DMS 273 (cell line): ENCODE measurements around the gene CYP1A2.
A peak's percentile ranks its signal among the peaks of the same experiment; 100 is the strongest.
"Not testable (repeated sequence)": the region's sequence is repeated elsewhere in the genome, so short reads cannot be mapped to it uniquely, and the experiment has no call there.

Experiments used
- DNase-seq: peaks from one replicate; lab custom pipeline; 2025; ENCODE audit not compliant: unreplicated experiment; lab: John Stamatoyannopoulos, UW

Gene CYP1A2

DNA sequence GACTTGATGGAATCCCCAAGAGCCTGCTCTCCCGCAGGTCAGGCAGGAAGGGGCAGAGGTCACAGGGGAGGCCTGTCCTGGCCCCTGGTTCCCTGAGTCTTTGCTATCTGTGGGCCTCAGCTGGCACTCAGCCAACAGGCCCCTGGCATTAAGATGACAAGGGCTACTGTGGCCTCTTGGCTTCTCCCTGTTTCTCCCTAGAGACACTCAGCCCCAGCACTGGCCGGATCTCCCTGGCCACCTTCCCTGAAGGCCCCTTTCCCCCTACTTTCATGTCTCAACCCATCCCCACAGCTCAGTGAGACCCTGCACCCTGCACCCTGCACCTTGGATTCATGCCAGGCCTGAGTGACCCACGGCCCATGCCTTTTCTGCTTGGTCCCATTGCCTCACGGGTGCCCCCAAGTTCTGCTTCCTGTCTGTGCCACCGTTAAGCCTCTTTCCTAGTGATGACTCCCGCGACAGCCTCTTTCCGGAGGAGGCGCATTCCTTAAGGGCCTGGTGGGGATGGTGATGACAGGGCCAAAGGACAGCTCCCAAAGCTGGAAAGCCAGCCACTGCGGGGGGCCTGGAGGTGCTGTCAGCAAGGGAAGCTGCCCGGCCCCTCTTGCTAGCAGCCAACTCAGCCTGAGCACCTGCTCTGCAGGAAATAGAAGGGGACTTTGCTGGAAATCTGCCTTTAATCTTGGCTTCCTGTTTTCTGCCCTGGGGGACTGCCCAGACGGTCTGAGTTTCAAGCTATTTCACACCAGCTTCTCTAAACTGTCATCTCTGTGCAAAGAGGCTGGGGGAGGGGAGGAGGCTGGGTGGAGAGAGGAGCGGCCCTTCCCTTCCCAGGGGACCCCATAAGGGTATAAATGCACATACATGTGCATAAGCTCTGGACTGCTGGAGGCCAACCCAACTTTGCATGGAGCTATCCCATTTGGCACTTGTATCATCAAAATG is 28.4 kb downstream of the CYP1A2 start:
- no peak for DNase-seq

DNA sequence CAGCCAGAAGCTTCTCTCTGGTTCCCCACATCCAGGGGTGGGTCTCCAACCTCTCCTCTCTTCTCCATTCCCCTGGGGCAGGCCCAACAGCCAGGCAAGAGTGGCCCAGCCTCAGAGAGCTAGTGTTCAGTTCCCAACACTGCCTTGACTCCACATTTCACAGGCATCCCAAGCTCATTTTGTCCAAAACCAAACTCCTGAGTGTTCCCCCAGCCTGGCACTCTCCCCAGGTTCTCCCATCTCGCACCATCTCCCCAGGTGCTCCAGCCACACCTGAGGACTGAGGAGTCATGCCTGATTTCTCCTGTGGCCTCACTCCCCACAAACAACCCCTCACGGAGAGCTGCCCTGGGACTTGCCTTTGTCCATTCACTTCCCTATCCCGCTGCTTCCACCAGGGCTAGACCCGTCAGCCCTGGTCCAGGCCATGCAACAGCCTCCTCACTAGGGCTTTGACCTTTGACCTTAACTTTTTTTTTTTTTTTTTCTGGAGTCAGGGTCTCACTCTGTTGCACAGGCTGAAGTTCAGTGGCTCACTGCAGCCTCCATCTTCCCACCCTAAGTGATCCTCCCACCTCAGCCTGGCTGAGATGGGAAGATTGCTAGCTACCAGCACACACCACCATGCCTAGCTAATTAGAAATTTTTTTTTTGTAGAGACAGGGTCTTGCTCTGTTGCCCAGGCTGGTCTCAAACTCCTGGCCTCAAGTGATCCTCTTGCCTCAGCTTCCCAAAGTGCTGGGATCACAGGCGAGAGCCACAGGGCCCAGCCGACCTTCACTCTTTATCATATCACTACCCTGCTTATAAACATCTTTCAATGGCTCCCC is 29.3 kb downstream of the CYP1A2 start:
- DNase-seq = no peak

DNA sequence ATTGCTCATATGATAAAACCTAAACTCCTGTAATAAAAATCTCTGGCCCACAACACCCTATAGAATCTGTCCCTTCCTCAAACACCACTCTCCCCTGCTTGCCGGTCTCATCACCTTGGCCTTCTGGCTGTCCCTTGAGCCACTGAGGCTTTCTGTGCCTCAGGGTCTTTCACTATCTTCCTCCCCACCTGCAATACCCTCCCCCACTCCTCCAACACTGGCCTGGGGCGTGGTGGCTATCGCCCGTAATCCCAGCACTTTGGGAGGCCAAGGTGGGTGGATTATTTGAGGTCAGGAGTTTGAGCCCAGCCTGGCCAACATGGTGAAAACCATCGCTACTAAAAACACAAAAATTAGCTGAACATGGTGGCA is 29.9 kb downstream of the CYP1A2 start:
- no peak for DNase-seq

DNA sequence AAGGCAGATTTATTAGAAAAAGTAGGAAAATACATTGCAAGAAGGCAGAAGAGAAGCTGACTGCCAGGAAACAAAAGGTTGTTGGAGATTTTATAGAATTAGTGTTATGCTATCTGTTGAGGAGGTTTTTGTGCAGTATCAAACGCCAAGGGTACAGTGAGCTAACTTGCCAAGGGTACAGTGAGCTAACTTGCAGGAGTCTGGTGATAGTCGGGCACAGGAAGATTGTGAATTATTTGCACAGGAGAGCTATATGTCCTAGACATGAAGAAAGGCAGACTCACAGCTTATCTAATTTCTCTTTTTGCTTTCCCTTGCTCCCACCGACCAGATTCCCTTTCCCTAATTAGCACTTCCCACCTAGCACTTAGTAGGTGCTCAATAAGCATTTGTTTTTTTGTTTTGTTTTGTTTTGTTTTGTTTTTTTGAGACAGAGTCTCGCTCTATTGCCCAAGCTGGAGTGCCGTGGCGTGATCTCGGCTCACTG is 30.6 kb downstream of the CYP1A2 start:
- DNase-seq = no peak

DNA sequence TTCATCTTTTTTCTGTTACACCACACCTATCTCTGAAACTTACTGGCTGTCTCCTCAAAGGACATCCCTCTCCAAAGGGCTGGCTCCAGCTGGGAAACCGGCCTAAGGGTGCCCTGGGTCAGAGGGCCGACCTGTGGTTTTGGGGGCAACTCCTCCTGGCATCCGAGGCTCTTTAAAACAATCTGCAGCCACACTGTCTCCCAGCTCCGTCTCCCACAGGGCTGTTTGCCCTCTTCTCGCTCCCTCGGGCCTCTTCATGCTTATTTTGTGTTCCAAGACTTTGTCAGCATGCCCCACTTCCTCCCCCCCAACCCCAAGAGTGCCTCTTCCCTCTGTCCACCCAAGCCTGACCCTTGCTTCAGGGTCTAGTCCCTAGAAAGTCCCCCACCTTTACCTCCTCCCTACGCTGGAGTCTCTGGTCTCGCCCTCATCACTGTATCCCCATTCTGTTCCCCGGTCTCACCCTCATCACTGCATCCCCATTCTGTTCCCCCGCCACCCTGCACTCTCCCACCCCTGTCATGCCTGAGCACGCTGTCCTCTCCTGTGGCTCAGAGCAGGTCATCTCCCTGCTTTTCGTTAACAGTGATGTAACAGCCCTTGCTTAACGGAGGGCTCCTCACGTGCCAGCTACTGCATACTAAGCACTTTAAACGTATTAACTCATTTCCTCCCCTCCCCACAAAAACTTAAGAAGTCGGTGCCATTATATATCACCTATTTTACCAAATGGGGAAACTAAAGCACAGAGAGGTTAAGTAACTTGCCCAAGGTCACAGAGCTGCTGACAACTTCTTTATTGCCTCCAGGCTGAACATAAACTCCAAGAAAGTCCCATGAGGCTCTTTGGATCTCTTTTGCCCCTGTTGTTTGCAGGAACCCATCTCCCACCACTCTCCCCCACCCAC is 32.1 kb downstream of the CYP1A2 start:
- no peak for DNase-seq

DNA sequence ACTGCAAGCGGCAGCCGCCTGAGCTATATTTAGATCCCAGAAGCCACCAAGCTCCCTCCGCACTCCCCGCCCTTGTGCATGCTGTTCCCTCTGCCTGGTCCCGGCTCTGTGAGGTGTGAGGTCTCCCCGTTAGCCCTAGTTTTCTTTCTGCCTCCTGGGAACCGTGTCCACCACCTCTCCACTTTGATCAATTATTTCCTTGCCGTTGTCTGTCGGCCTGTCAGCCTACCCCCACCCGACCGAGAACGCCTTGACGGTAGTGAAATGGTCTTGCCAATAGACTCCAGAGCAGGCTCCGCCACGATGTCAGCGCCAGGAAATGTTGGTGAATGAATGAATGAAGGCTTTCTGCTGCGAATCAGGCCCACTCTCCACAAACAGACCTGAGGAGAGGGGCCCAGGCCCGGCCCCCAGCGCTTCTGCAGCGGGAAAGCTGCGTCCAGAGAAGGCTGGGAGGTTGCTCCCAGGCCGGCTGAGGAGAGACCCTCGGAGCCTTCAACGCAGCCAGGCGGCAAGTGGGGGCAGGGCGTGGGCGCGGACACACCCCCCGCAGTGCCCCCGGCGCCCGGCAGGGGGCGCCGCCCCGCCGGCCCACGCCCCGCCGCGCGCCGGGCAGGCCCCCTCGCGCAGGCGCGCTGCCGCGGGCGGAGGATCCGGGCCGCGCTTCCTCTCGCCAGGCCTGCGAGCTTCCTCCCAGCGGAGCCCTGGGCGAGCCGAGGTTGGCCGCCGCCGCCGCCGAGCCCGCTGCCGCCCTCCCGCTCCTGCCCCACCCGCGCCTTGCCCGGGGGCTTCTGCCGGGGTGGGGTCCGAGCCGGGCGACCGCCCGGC is 33.0 kb downstream of the CYP1A2 start, which contains the start of gene CSK:
CSK (plus strand) TSS at position 650 of the 828 bp plus-strand sequence. CDS start 16,218 bp downstream, outside the sequence.
- DNase-seq = peak; percentile 85

DNA sequence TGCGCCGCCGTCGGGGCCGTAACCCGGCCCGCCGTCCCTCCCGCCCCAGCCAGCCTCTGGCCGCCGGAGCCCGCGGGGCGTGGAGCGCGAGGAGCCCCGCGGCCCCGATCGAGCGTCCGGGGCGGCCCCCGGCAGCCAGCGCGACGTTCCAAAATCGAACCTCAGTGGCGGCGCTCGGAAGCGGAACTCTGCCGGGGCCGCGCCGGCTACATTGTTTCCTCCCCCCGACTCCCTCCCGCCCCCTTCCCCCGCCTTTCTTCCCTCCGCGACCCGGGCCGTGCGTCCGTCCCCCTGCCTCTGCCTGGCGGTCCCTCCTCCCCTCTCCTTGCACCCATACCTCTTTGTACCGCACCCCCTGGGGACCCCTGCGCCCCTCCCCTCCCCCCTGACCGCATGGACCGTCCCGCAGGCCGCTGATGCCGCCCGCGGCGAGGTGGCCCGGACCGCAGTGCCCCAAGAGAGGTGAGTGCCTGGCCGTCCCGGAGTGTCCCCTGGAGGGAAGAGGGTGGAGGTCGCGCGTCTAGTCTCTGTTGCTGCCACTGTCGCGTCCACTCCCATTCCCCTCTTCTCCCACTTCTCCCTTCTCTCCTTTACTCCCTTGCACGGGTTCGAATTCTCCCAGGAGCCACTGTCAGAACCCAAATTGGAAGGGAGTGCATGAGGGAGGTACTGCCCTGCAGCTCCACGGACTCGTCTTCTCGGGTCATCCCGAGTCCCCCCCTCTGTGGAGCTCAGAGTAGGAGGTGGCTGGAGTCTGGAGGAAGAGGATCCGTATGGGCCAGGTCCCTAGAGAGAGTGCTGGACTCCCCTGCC is 33.8 kb downstream of the CYP1A2 start:
- peak; percentile 53 for DNase-seq

DNA sequence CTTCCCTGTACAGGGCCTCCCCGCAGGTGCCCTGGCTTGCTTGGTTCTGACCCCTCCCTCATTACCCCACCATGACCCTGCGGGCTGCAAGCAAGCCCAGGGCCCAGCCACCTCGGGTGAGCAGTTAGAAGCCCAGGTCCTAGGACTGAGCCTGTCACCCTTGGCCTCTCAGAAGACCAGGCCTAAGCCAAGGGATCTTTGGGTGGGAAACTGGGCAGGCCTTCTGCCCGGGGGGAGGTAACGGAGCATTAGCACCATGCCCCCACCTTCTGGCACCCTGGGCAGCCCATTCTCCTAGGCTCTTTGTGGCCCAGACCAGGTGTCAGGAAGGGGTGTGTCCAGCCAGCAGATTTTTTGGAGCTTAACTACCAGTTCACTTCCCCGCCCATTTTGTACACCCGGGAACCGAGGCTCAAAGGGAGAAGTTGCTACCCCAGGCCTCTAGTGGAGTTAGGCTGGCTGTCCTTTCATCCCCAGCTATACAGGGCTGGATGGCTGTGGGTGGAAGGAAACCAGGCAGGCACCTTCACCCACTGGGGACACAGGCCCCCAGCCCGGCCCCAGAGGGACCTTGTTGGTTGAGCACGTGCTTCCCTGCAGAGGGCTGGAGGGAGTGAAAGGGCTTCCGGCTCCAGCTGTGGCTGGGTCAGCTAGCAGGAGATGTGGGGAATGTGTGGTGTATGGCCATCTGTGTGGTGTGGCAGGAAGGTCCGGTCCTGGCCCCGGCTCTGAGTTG is 34.6 kb downstream of the CYP1A2 start:
- DNase-seq = peak; percentile 36

DNA sequence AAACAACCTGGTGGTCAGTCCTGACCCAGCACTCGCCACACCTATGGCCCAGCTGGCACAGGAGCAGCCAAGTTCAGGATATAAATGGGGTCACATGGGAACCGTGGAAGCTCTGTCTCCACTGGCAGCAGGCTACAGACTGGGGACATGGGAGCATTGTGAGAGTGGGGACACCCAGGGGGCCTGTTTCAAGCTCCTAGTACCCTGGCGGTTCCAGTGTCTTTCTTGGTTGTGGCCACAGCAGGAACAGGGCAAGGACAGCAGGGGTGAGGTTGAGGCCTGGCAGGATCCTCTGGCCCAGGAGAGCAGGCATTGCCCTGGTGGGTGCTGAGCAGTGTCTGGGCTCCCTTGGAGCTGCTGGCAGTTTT is 35.1 kb downstream of the CYP1A2 start:
- DNase-seq = no peak

DNA sequence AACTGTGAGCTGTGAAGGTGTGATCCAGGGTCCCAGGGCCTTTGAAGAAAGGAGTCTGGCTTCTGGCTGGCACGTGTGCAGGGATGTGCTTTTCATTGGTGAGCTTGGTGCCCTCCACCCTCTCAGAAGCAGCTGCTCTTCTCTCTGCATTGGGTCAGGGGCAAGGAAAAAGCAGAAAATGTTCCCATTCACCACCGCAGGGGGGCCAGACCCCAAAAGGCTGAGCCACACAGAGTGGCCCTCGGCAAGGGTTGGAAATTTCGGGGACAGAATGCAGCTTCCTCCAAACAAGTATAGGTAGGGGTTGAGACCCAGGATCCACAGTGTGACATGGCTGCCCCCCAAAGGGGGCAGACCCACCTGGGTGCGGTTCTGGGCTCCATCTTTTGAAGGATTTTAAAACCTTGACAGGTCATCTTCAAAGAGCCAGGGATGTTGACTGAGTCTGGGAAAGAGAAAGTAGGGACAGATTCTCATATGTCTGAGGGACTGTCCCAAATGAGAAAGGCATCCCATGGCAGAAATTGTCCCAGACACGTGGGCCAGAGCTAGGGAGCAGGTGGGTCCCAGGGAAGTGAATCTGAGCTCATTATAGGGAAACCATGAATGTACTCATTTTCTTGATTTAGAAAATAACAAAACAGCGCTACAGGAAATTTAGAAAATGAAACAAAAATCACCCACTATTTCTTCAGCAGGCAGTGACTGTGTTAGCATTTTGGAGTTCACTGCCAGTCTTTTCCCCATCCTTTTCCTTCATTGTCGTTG is 36.0 kb downstream of the CYP1A2 start:
- no peak for DNase-seq

DNA sequence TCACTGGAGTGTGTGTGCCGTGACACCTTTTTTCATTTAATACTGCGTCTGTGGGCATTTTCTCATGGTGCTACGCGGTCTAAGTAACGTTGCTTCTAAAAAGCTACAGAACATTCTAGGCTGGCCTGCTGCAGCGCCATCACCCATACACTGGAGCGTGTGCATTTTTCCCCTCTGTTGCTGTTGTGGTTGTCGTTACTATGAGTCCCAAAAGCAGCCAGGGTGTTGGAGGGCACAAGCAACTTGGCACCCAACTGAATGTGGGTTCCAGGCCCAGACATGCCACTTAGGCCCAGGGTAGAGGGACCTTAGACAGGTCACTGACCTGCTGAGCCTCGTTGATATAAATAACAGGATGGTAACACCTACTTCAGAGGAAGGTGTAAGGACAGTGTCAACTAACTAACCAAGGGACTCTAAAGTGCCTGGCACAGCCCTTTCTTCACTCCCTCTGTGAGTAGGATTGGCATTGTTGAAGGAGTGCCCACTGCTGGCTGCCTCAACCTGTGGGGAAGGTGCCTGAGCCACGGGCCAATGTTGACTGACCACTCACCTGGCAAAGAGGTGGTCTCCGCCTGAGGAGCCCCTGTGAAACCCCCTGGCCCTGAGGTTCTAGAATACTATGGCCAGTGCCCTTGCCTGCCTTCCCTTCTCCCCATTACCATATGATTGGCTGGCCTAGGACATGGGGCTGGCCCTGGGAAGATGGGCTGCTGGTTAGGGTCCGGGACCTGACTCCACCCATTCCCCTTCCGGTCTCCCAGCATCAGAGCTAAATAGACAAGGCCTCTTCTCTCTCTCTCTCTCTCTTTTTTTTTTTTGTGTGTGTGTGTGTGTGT is 36.8 kb downstream of the CYP1A2 start:
- DNase-seq = no peak

DNA sequence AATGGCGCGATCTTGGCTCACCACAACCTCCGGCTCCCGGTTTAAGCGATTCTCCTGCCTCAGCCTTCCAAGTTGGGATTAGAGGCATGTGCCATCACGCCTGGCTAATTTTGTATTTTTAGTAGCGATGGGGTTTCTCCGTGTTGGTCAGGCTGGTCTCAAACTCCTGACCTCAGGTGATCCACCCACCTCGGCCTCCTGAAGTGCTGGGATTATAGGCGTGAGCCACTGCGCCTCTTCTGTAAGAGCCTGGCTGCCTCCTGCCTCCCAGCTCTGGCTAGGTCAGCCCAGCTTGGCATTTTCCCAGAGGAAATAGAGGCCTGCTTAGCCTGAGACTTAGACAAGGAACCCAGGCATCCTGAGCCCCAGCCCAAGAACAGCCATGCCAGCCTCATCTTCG is 37.4 kb downstream of the CYP1A2 start:
- DNase-seq = not testable (repeated sequence)

DNA sequence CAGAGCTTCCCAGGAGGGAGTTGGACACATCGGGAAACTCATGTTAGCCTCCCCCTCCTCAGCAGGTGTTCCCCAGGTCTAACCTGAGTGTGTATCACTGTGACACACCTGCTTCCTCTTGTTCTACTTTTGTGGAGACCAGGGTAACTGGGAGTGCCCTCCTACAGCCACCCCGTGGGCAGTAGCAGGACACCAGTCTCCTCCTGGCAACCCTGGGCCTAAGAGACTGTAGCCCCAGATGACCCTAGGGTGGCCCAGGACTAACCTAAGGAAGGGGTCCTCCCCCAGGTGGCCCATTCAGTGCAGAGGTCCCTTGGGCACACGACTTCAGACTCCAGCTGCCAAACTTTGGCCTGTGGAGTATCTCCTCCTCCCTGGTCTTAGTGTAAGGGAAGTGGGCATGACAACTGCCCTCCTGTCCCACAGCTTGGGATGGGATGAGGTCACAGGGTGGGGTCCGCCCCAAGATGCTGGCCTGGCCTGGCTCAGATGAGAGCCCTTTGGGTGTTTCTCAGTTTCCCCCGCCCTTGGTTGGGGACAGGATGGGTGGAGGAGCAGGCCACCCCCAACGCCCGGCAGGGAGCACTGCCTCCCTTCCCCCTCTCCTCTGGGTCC is 38.0 kb downstream of the CYP1A2 start:
- no peak for DNase-seq

DNA sequence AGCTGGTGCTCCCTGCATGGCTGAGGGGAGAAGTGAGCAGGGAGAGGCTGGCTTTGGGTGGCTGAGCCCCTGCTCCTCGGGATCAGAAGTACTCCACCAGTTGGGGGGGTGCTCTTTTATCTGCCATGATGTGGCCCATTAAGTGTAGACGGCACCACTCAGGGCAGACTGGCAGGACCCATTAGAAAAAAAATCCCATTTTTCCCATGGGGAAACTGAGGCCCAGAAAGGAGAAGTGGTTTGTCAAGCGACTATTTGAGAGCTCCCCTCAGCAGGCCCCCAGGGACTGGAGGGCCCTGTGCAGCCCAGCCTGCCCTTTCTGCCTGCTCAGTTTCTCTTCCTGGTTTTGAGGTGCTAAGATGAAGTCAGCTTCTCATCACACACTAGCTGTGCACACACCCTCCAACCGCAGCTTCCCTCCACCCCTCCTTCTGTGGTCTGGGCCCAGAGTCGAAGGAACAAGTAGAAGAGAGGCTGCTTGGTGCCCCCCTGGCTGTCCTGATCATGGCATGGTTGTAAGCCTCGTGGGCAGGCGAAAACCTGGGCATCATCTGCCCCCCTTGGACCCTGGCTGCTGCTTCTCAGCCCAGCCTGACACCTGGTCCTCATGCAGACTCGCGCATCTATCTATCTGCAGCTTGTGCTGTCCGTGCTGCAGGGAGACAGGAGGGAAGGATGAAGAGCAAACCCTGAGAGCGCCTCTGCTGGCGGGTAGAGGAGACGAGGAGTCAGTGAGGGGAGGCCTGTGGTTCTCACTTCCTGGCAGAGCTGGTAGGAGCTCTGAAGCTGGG is 38.8 kb downstream of the CYP1A2 start:
- DNase-seq = peak; percentile 54

DNA sequence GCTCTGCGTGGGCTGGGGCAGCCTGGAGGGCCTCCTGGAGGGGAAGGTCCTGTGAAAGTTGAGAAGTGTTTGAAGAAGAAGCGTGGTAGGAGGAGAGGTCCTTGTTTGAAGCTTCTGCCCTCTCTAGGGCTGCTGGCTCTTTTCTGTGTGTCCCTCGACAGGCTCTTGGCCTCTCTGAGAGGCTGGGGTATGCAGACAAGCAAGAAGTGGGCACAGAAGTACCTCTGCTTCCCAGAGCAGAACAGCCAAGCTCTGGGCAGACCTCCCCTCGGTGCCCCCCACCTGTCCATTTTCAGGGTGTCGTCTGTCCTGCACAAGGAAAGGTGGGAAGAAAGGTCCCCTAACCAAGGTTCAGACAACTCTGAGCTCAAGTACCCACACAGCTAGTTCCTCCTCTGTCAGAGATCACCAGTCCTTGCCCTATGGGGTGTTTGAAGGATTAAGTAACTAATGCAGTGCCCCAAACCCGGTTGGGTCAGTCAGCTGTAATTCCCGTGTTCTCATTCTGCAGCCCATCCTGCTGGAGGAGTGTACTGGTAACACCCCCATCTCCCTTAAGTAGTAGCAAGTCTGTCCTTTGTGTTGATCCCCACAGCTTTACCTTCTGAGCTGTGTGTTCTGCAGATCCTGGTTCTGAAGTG is 39.5 kb downstream of the CYP1A2 start:
- DNase-seq = no peak
